HEK293 (cell line): ENCODE data around the gene COBL.

Source experiments
- SCRT2 ChIP-seq: fragments of 450-650 bp; formaldehyde crosslinking; IDR thresholded peaks from 2 replicates; pipeline ENCODE4 v1.5.1; 2016; ENCODE audit warnings: missing biosample characterization, missing genetic modification characterization
- ZBTB8A ChIP-seq: fragments of 450-650 bp; formaldehyde crosslinking; IDR thresholded peaks from 2 replicates; pipeline ENCODE4 v1.5.1; 2016; ENCODE audit warnings: missing biosample characterization, missing genetic modification characterization
- ZNF140 ChIP-seq: fragments of 450-650 bp; formaldehyde crosslinking; IDR thresholded peaks from 2 replicates; pipeline ENCODE4 v1.5.1; 2016; ENCODE audit warnings: missing biosample characterization, missing genetic modification characterization
- ZNF24 ChIP-seq: fragments of 450-650 bp; formaldehyde crosslinking; IDR thresholded peaks from 2 replicates; pipeline ENCODE4 v1.5.1; 2016; ENCODE audit warnings: missing biosample characterization, missing genetic modification characterization
- ZNF529 ChIP-seq: fragments of 450-650 bp; formaldehyde crosslinking; IDR thresholded peaks from 2 replicates; pipeline ENCODE4 v1.5.1; 2017; ENCODE audit warnings: missing genetic modification characterization, missing biosample characterization; ENCODE audit not compliant: insufficient replicate concordance
- ZNF670 ChIP-seq: fragments of 450-650 bp; formaldehyde crosslinking; IDR thresholded peaks from 2 replicates; pipeline ENCODE4 v1.5.1; 2016; ENCODE audit warnings: missing biosample characterization, missing genetic modification characterization, low read depth
- TF ChIP-seq, protein P1 (sequence below): fragments of 450-650 bp; formaldehyde crosslinking; IDR thresholded peaks from 2 replicates; pipeline ENCODE4 v1.5.1; 2016; ENCODE audit warnings: missing biosample characterization, missing genetic modification characterization
- TF ChIP-seq, protein P2 (sequence below): fragments of 450-650 bp; formaldehyde crosslinking; IDR thresholded peaks from 2 replicates; pipeline ENCODE4 v1.5.1; 2016; ENCODE audit warnings: missing biosample characterization, missing genetic modification characterization
- TF ChIP-seq, protein P3 (sequence below): fragments of 450-650 bp; formaldehyde crosslinking; IDR thresholded peaks from 2 replicates; pipeline ENCODE4 v1.5.1; 2016; ENCODE audit warnings: missing biosample characterization, missing genetic modification characterization, low read depth

DNA sequence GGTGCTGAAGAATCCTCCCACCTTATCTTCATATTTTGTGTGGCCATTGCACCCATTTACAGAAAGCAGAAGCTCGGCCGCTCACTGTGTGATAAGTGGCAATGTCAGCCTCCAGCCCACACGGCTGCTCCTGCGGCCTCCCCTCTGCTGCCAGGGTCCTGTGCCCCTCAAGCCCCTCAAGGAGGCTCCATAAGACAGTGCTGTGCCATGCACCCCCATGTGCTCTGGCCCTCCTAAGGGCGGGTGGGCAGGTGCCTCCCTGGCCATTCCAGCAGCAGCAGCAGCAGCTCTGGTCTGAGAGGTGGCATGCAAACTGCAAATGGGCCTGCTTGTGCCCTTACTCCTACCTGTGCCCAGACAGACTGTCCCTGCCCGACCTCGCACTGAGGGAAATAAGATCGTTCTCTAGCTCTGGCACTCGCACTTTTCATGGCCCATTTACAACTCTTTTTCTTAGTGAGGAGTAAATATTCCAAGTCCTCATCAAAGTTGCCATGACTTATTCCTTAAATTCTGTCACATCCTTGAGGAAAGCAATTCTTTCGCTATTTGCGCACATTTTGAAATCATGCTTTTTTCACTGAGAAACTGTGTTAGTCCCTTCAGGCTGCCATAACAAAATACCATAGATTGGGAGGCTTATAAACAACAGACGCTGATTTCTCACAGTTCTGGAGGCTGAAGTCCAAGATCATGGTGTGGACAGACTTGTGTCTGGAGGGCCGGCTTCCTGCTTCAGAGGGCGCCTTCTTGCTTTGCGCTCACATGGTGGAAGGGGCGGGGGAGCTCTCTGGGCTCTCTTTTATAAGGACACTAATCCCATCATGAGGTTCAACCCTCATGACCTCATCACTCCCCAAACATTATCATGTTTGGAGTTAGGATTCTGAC is 187.8 kb downstream of the COBL start:
- no peak for TF ChIP-seq ZNF670 (tag by site-specific recombination)
- TF ChIP-seq ZNF24 (tag by site-specific recombination): no peak
- TF ChIP-seq SCRT2 (tag by site-specific recombination): no peak
- TF ChIP-seq, protein P1, sequence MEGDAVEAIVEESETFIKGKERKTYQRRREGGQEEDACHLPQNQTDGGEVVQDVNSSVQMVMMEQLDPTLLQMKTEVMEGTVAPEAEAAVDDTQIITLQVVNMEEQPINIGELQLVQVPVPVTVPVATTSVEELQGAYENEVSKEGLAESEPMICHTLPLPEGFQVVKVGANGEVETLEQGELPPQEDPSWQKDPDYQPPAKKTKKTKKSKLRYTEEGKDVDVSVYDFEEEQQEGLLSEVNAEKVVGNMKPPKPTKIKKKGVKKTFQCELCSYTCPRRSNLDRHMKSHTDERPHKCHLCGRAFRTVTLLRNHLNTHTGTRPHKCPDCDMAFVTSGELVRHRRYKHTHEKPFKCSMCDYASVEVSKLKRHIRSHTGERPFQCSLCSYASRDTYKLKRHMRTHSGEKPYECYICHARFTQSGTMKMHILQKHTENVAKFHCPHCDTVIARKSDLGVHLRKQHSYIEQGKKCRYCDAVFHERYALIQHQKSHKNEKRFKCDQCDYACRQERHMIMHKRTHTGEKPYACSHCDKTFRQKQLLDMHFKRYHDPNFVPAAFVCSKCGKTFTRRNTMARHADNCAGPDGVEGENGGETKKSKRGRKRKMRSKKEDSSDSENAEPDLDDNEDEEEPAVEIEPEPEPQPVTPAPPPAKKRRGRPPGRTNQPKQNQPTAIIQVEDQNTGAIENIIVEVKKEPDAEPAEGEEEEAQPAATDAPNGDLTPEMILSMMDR (tag by site-specific recombination): no peak
- TF ChIP-seq, protein P2, sequence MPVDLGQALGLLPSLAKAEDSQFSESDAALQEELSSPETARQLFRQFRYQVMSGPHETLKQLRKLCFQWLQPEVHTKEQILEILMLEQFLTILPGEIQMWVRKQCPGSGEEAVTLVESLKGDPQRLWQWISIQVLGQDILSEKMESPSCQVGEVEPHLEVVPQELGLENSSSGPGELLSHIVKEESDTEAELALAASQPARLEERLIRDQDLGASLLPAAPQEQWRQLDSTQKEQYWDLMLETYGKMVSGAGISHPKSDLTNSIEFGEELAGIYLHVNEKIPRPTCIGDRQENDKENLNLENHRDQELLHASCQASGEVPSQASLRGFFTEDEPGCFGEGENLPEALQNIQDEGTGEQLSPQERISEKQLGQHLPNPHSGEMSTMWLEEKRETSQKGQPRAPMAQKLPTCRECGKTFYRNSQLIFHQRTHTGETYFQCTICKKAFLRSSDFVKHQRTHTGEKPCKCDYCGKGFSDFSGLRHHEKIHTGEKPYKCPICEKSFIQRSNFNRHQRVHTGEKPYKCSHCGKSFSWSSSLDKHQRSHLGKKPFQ (tag by site-specific recombination): no peak
- no peak for TF ChIP-seq ZNF140 (tag by site-specific recombination)
- TF ChIP-seq ZNF529 (tag by site-specific recombination): no peak
- TF ChIP-seq, protein P3, sequence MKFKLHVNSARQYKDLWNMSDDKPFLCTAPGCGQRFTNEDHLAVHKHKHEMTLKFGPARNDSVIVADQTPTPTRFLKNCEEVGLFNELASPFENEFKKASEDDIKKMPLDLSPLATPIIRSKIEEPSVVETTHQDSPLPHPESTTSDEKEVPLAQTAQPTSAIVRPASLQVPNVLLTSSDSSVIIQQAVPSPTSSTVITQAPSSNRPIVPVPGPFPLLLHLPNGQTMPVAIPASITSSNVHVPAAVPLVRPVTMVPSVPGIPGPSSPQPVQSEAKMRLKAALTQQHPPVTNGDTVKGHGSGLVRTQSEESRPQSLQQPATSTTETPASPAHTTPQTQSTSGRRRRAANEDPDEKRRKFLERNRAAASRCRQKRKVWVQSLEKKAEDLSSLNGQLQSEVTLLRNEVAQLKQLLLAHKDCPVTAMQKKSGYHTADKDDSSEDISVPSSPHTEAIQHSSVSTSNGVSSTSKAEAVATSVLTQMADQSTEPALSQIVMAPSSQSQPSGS (tag by site-specific recombination): no peak
- no peak for TF ChIP-seq ZBTB8A
